Jurkat, Clone E6-1 (cell line): Measurements from ENCODE around the gene TPI1.
"Not testable (repeated sequence)": the region's sequence is repeated elsewhere in the genome, so short reads cannot be mapped to it uniquely, and the experiment has no call there.

Experiments used
- DNase-seq: peaks from one replicate; pipeline ENCODE4 v3.0.0-alpha.2; 2011; ENCODE audit warnings: low read depth, low spot score
- H3K4me3 ChIP-seq: 2 replicates; pipeline ENCODE4 v1.5.1; 2011; ENCODE audit warnings: mild to moderate bottlenecking, low read length, control low read depth, moderate library complexity

The TPI1 gene

DNA sequence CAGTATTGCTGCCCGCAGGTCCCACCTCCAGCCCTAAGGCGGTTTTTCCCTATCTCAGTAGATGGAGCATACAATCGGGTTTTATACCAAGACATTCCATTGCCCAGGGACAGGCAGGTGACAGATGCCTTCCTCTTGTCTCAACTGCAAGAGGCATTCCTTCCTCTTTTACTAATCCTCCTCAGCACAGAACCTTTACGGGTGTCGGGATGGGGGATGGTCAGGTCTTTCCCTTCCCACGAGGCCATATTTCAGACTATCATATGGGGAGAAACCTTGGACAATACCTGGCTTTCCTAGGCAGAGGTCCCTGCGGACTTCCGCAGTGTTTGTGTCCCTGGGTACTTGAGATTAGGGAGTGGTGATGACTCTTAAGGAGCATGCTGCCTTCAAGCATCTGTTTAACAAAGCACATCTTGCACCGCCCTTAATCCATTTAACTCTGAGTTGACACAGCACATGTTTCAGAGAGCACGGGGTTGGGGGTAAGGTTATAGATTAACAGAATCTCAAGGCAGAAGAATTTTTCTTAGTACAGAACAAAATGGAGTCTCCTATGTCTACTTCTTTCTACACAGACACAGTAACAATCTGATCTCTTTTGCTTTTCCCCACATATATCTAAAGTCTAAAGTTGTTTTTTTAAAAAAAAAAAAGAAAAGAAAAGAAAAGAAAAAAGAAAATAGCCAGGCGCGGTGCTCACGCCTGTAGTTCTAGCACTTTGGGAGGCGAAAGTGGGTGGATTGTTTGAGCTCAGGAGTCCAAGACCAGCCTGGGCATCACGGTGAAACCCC is 19.1 kb downstream of the TPI1 start:
- DNase-seq = not testable (repeated sequence)

GRCh38 chr12:6887460-6887859 is 20.1 kb downstream of the TPI1 start:
- no peak overlapping the region for H3K4me3 ChIP-seq
- no peak for DNase-seq

More for the DNA sequence above, 19.1 kb downstream of the TPI1 start:
- H3K4me3 ChIP-seq = not testable (repeated sequence)

DNA sequence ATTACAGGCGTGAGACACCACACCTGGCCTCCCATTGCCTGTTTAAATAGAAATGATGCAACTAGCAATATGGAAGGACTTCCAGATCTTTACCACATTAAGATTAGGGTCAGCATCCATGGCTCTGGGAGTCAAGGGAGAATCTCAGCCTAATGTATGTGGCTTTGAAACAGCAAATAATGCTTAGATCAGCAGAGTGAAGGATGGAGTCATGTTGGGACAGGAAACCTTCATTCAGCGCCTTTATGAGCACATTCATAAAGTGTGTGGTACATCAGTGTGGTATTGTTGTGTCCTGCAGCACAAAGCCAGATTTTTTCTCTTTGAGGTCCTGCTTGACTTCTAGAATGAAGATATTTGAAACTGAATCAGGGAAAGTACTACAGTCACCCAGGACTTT is 21.0 kb downstream of the TPI1 start:
- no peak overlapping the region for H3K4me3 ChIP-seq
- no peak for DNase-seq

DNA sequence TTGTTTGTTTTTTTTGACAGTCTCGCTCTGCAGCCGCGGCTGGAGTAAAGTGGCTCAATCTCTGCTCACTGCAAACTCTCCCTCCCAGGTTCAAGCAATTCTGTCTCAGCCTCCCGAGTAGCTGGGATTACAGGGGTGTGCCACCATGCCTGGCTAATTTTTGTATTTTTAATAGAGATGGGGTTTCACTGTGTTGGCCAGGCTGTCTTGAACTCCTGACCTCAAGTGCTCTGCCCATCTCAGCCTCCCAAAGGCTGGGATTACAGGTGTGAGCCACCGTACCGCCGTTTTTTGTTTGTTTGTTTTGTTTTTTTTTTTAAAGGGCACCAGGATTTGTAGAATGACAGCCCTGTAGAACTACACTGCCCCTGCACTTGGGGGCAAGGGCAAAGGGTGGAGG is 21.5 kb downstream of the TPI1 start:
- DNase-seq, H3K4me3 ChIP-seq: not testable (repeated sequence)

- DNase-seq, H3K4me3 ChIP-seq: not testable (repeated sequence)
Observed at GRCh38 chr12:6889775-6890573, 22.6 kb downstream of the TPI1 start.

DNA sequence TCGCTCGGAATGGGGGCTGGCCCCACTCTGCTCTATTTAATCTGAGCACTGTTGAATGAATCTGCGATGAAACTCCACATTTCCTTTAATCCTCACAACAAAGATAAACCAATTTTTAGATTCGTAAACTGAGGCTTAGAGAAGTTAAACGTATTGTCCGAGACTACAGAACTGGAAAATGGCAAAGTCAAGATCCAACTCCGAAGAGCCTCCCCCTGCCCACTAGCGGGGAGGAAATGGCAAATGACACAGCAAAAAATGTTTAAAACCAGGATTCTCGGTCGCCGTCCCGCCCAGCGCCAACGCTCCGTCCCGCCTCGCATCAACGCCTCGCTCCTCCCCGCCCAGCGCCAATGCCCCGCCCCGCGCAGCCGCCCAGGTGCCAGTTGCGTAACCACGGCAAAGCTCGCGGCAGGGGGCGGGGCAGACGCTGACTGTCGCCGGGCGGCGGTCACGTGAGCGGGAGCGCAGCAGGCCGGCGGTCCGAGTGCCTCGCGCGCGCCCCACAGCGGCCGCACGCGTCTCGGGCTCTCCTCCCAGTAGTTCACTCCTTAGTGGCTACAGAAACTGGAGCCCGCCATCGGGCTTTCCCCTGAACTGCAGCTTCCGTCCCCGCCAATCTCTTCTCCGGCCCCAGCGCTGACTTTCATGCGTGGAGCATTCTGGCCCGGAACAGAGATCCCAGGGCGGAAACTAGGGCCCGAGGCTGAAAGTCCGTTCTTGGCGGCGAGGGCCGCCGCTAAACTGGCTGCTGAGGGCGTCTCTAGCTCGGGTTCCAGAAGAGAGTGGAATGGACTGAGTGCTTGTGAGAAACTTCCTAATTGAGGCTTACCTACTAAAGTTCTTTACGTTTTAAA is 23.7 kb downstream of the TPI1 start:
- H3K4me3 ChIP-seq = peak overlapping the region; percentile 62
- peak; percentile 93 for DNase-seq

- peak overlapping the region; percentile 62 for H3K4me3 ChIP-seq
- no peak for DNase-seq
Observed at GRCh38 chr12:6891646-6892001, 24.3 kb downstream of the TPI1 start.

DNA sequence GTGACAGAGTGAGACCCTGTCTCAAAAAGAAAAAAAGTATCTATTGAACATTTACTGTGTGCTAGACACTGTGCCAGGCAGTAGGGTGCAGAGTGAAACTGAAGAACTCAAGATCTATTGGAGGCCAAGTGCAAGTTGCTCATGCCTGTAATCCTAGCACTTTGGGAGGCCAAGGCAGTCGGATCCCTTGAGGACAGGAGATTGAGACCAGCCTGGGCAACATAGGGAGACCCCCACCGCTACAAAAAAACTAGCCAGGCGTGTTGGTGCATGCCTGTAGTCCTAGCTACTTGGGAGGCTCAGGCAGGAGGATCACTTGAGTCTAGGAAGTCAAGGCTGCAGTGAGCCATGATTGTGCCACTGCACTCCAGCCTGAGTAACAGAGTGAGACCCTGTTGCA is 25.4 kb downstream of the TPI1 start:
- DNase-seq, H3K4me3 ChIP-seq: not testable (repeated sequence)

- no peak for DNase-seq
- H3K4me3 ChIP-seq = no peak overlapping the region
Observed at GRCh38 chr12:6894321-6894720, 27.0 kb downstream of the TPI1 start.

DNA sequence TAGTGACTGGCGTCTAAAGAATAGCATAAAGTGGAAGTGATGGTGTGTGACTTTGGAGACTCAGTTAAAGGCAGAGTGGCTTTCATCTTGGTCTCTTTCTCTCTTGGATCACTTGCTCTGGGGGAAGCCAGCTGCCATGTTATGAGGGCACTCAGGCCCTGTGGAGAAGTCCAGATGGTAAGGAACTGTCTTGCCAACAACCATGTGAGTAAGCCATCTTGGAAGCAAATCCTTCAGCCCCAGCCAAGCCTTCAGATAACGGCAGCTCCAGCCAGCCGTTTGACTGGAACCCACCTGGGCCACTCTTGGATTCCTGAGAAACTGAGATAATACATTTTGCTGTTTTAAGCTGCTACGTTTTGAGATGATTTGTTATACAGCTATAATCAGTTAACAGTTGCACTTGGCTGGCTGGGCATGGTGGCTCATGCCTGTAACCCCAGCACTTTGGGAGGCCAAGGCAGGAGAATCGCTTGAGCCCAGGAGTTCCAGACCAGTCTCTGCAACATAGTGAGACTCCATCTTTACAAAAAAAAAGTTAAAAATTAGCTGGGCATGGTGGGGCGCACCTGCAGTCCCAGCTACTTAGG is 29.6 kb downstream of the TPI1 start:
- DNase-seq = no peak
- no peak overlapping the region for H3K4me3 ChIP-seq

DNA sequence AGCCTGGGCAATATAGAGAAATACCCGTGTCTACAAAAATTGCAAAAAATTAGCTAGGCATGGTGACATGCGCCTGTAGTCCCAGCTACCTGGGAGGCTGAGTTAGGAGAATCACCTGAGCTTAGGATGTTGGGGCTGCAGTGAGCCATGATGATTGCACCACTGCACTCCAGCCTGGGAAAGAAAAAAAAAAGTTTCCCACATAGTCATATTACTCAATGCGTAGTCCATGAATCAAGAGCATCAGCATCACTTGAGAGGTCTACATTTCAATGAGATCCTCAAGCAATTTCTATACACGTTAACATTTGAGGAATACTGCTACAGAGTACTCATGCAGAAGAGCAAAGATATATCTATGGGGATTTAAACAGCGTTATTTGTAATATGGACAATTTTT is 32.1 kb downstream of the TPI1 start:
- DNase-seq = no peak
- no peak overlapping the region for H3K4me3 ChIP-seq

DNA sequence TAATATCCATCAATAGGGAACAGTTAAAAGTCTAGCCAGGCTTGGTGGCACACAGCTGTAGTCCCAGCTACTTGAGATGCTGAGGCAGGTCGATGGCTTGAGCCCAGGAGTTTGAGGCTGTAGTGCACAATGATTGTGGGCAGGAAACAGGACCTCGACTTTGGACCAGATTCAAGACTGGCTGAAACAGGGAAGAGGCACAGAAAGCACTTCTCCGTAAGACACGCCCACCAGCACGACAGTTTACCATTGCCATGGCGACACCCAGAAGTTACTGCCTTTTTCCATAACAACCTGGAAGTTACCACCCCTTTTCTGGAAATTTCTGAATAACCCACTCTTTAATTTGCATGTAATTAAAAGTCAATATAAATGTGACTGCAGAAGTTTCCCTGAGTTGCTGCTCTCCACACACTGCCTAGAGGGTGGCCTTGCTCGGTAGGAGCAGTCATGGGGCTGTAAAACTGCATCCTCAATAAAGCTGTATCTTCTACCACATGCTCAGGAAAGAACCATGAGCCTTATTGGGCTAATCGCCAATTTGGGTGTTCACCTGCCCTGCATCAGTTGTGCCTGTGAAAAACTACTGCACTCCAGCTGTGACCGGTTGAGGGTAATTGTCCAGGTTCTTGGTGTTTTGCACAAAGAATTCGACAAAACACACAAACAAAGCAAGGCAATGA is 32.6 kb downstream of the TPI1 start:
- no peak for DNase-seq
- no peak overlapping the region for H3K4me3 ChIP-seq

DNA sequence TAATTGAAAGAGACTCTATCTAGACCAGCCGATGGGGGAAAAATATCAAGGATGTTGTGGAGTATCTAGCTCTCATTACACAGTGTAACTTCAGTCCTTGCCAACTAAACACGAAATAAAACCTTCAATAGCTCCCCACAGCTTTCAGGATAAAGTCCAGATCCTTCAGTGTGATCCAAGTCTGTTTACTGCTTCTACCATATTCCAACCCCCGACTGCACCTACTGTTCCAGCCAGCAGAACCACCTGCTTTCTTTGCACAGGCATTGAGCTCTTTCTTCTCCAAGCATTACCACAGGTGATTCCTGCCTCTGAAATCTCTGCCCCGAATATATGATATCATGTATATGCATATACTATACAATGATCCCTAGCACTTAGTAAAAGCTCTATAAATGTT is 35.1 kb downstream of the TPI1 start:
- no peak for DNase-seq
- H3K4me3 ChIP-seq = no peak overlapping the region

- DNase-seq = no peak
- no peak overlapping the region for H3K4me3 ChIP-seq
Observed at GRCh38 chr12:6903722-6904121, 36.4 kb downstream of the TPI1 start.

DNA sequence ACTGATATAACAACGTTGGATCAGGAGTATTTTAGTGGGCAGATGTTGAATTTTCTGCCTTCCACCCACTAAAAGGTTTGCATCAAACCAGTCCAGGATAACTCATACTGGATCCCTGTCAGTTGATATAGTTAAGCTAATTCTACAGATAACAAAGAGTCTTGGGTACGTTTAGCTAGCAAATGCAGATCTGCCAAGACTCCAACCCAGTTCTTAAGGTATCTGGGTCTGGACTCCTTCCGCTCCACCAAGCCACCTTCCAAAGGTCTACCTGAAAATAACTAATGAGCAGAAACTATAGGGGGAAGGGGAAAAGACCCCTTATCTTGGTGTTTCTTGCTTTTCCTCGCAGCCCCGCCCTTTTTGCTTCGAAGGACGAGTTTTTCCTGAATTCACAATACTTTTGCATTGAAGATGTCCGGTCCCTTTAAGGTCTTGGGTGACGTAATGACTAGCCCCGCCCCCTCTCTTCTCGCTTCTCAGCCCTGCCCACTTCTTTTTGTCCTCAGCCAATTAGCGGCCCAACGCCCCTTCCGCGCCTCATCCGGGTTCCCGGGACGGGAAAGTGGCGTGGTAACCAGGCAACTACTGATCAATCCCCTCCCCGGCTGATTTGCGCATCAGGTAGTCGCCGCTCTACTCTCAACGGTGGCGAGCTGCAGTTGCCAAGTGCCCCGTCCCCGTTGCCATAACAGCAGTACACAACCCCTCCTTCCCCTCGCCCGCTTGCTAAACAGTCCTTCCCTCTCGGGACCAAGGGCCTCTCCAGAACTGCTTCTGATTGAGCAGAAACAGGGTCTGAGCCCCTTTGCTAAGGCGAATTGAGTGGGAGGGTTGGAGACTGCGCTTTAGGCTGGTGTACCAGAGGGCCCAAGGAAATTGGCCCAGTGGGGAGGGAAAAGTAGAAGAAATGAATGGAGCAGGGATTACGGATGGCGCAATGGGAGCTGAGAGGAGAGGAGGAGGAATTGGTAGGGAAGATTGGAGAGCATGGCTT is 37.2 kb downstream of the TPI1 start, which contains the start of gene LRRC23:
TSS of gene LRRC23 (plus strand) at position 543 of the 997 bp plus-strand sequence. CDS start 812 bp downstream, outside the sequence.
- peak; percentile 96 for DNase-seq
- H3K4me3 ChIP-seq = peak within 1 kb of the TSS; percentile 90

- DNase-seq = no peak
- peak overlapping the region; percentile 90 for H3K4me3 ChIP-seq
Observed at GRCh38 chr12:6905414-6906040, 38.2 kb downstream of the TPI1 start.

GRCh38 chr12:6908141-6908540 is 40.8 kb downstream of the TPI1 start:
- DNase-seq, H3K4me3 ChIP-seq: not testable (repeated sequence)
